ENCODE measurements around the gene GRIN3A. TPM values are rescaled to one million over a fixed set of nuclear protein-coding genes. Genes with fewer than 3 reads are reported as not detected.

Gene GRIN3A
- total and polyA plus RNA-seq, 9 of the 15 experiments (the other 6 are each of a cell fraction or from before 2014, with no cell fraction given): 0.01 to 0.03 TPM; not detected in 7

GRCh38 chr9:101702257-101702656 is 36.2 kb downstream of the GRIN3A start (continued):
- TF ChIP-seq HNRNPK (IDR thresholded peaks at IDR 0.05; ENCODE audit: low read depth, low read length, poor library complexity, severe bottlenecking) (no peak), FOXK2 (conservative IDR thresholded peaks at IDR 0.05 in 1 of 2, IDR thresholded peaks at IDR 0.05 in 1 of 2; ENCODE audit: low read depth in 2 of 2) (no peak), ZNF511 (CRISPR knock-in tag; IDR thresholded peaks at IDR 0.05) (no peak)

GRCh38 chr9:101693546-101694336 is 44.7 kb downstream of the GRIN3A start:
- no peaks in the 10 kb centered on the region for H3K9me1 ChIP-seq (ENCODE audit: control insufficient read depth, insufficient read depth, low read length)
- no peak overlapping the region for H3K4me2 ChIP-seq (ENCODE audit: insufficient read depth, low read length)
- H3K36me3 ChIP-seq (ENCODE audit: control insufficient read depth, insufficient read depth, low read length): no peaks in the 10 kb centered on the region
- no peak for FAIRE-seq
- in situ Hi-C loops (cut with MboI) (no loop called here), intact Hi-C loops (cut with micrococcal nuclease) (no loop called here)
- DNase-seq (ENCODE audit: extremely low read depth in 1 of 4, low spot score in 3 of 4): no peak
- no peak overlapping the region for H3K9ac ChIP-seq (ENCODE audit: insufficient read depth in 1 of 2, low read depth in 2 of 2, low read length in 2 of 2)
- H3K4me3 ChIP-seq: no peak overlapping the region
- H3K27ac ChIP-seq (ENCODE audit: extremely low read depth, low read depth, low read length): no peak overlapping the region
- no peaks in the 10 kb centered on the region for H3K79me2 ChIP-seq (ENCODE audit: control insufficient read depth, insufficient read depth, low read length)
- no TSS peak for BruUV-seq (replicated peaks)
- H4K20me1 ChIP-seq (replicated peaks; ENCODE audit: control insufficient read depth, insufficient read depth, low read length): no peaks in the 10 kb centered on the region
- no peaks in the 10 kb centered on the region for H3K9me3 ChIP-seq (replicated peaks; ENCODE audit: control insufficient read depth, insufficient read depth, low read depth, low read length)
- no peak overlapping the region for H2AFZ ChIP-seq (ENCODE audit: low read depth, low read length)
- H3K27me3 ChIP-seq (ENCODE audit: control insufficient read depth in 2 of 2, insufficient read depth in 2 of 2, low read length in 2 of 2): no peaks in the 10 kb centered on the region
- H3K4me1 ChIP-seq (replicated peaks in 1 of 2; ENCODE audit: control insufficient read depth in 2 of 2, insufficient read depth in 2 of 2, low read length in 2 of 2): no peaks in the 10 kb centered on the region
- POLR2A ChIA-PET: no interaction called here
- 0% methylated on average over 1 of the region's 1 CpG for WGBS (ENCODE audit: insufficient coverage, low coverage, missing lambda C conversion rate)
- CTCF ChIA-PET (ENCODE audit: low intra/inter-chr PET ratio): no interaction called here
- no peak for ATAC-seq
- TF ChIP-seq ATF1 (CRISPR knock-in tag; IDR thresholded peaks at IDR 0.05): no peak
- TF ChIP-seq ATF1 (tag; IDR thresholded peaks at IDR 0.05): no peak
- TF ChIP-seq MCM3 (IDR thresholded peaks at IDR 0.05): no peak
- no peak for TF ChIP-seq HDAC3 (IDR thresholded peaks at IDR 0.05; ENCODE audit: borderline replicate concordance, partially characterized antibody)
- TF ChIP-seq PRPF4 (IDR thresholded peaks at IDR 0.05; ENCODE audit: insufficient read depth, low read depth, low read length, poor library complexity, severe bottlenecking): no peak
- TF ChIP-seq ZNF398 (CRISPR knock-in tag; IDR thresholded peaks at IDR 0.05): no peak
- no peak for TF ChIP-seq ZNF507 (tag; conservative IDR thresholded peaks at IDR 0.05)
- no peak for TF ChIP-seq SFPQ (IDR thresholded peaks at IDR 0.05; ENCODE audit: low read depth, low read length)
- TF ChIP-seq EWSR1 (IDR thresholded peaks at IDR 0.05; ENCODE audit: borderline replicate concordance, low read depth, partially characterized antibody): no peak
- no peak for TF ChIP-seq SOX6 (IDR thresholded peaks at IDR 0.05)
